GM12878 (cell line): Measurements from ENCODE around the gene DUSP10. TPM values are rescaled to one million over a fixed set of nuclear protein-coding genes. Genes with fewer than 3 reads are reported as not detected.

Source experiments
- ATAC-seq: fragments of 200-7000 bp; cut with Tn5 transposase; 3 replicates; pipeline ENCODE4 v1.9.1; 2020; ENCODE audit warnings: mild to moderate bottlenecking, moderate library complexity
- BruUV-seq: library from RNA; stranded (reverse); fragments of 400-500 nt; replicated peaks from 2 replicates; lab custom pipeline; 2021; lab: Mats Ljungman, UMichigan
- CTCF ChIA-PET: fragments of 300-600 bp; sonication (Branson Sonifier 250); formaldehyde crosslinking; extraction: SDS; loops from one replicate; lab custom pipeline; 2021; ENCODE audit warnings: inconsistent platforms; lab: Yijun Ruan, JAX
- POLR2A ChIA-PET: fragments of 350-600 bp; formaldehyde crosslinking; extraction: SDS; loops from one replicate; lab custom pipeline; 2021; ENCODE audit warnings: inconsistent platforms; lab: Charles Lee
- RAD21 ChIA-PET: fragments of 300-600 bp; sonication (Branson Sonifier 250); formaldehyde crosslinking; loops from one replicate; lab custom pipeline; 2023; ENCODE audit warnings: antibody characterized with exemption; ENCODE audit not compliant: unreplicated experiment; lab: Charles Lee
- SMC1A ChIA-PET: fragments of 300-600 bp; sonication (Branson Sonifier 250); formaldehyde crosslinking; loops from one replicate; lab custom pipeline; 2023; ENCODE audit not compliant: unreplicated experiment, uncharacterized antibody; lab: Charles Lee
- DNase-seq: peaks from one replicate; pipeline ENCODE4 v3.0.0-alpha.2; 2011; ENCODE audit warnings: low read depth, low spot score
- FAIRE-seq: peaks from 3 replicates; lab custom pipeline; 2011; peaks lifted over from hg19 to GRCh38; lab: Jason Lieb, UNC
- H2AFZ ChIP-seq: 2 replicates; pipeline ENCODE4 v1.6.0; 2011; ENCODE audit warnings: low read depth, low read length, control low read depth; ENCODE audit not compliant: control insufficient read depth
- H3K27ac ChIP-seq: 2 replicates; pipeline ENCODE4 v1.5.1; 2011; ENCODE audit warnings: control low read depth; ENCODE audit not compliant: control insufficient read depth, insufficient read depth
- H3K27me3 ChIP-seq, 2 experiments: replicated peaks in 1 of 2; 2 replicates each; pipeline versions ENCODE4 v1.6.0 to v1.6.1; 2011; ENCODE audit warnings: low read length in 1 of 2; ENCODE audit not compliant: control insufficient read depth in 2 of 2, insufficient read depth in 2 of 2
- H3K36me3 ChIP-seq, 2 experiments: 2 replicates each; pipeline ENCODE4 v1.5.1; 2011; ENCODE audit warnings: low read length in 1 of 2; ENCODE audit not compliant: control insufficient read depth in 2 of 2, insufficient read depth in 2 of 2
- H3K4me1 ChIP-seq: 2 replicates; pipeline ENCODE4 v1.6.1; 2011; ENCODE audit warnings: mild to moderate bottlenecking, low read length, moderate library complexity, mixed read lengths; ENCODE audit not compliant: control insufficient read depth, insufficient read depth
- H3K4me2 ChIP-seq: 2 replicates; pipeline ENCODE4 v1.6.0; 2011; ENCODE audit warnings: control low read depth; ENCODE audit not compliant: control insufficient read depth, insufficient read depth
- H3K4me3 ChIP-seq: fragments of 200-600 bp; sonication (generic); 2 replicates; pipeline ENCODE4 v1.5.1; 2016
- H3K79me2 ChIP-seq: 2 replicates; pipeline ENCODE4 v1.6.0; 2011; ENCODE audit warnings: low read length; ENCODE audit not compliant: control insufficient read depth, insufficient read depth
- H3K9ac ChIP-seq: 2 replicates; pipeline ENCODE4 v1.8.0; 2011; ENCODE audit warnings: low read length, control low read depth, mixed read lengths; ENCODE audit not compliant: control insufficient read depth, insufficient read depth
- H3K9me3 ChIP-seq: replicated peaks from 3 replicates; pipeline ENCODE4 v1.5.1; 2011; ENCODE audit warnings: mild to moderate bottlenecking, low read length; ENCODE audit not compliant: control insufficient read depth, insufficient read depth
- H4K20me1 ChIP-seq: 2 replicates; pipeline ENCODE4 v1.6.0; 2011; ENCODE audit not compliant: control insufficient read depth, insufficient read depth
- PBX3 ChIP-seq: IDR thresholded peaks from 2 replicates; pipeline ENCODE4 v1.6.1; 2011; ENCODE audit warnings: mild to moderate bottlenecking, low read depth, low read length, moderate library complexity; ENCODE audit not compliant: insufficient replicate concordance
- RCOR1 ChIP-seq: conservative IDR thresholded peaks from 2 replicates; pipeline ENCODE4 v1.6.1; 2012; ENCODE audit warnings: low read depth, low read length, improper control_type of control experiment
- SMARCA5 ChIP-seq: fragments of 450-650 bp; IDR thresholded peaks from 2 replicates; pipeline ENCODE4 v1.6.1; 2017; ENCODE audit warnings: mild to moderate bottlenecking
- ZBED1 ChIP-seq: IDR thresholded peaks from 2 replicates; pipeline ENCODE4 v1.6.1; 2016; ENCODE audit warnings: borderline replicate concordance
- WGBS: methylation state at CpG from one replicate; pipeline ENCODE4 v1.1.6; 2016; ENCODE audit warnings: low lambda C conversion rate; ENCODE audit not compliant: insufficient replicate concordance, insufficient coverage; ENCODE audit errors: missing lambda C conversion rate; 5-methylcytosine and 5-hydroxymethylcytosine counted together
- in situ Hi-C: fragments of 300-500 bp; cut with MboI; formaldehyde crosslinking; loops from 9 replicates; pipeline ENCODE4 v1.14.3; 2018; ENCODE audit warnings: mixed read lengths
- intact Hi-C: fragments of 100-400 bp; cut with micrococcal nuclease; formaldehyde crosslinking; loops from one replicate; pipeline ENCODE4 v1.14.2; 2022; ENCODE audit not compliant: unreplicated experiment
- polyA plus RNA-seq, 11 experiments: library from polyadenylated mRNA; depleted of rRNA in 4 of 11; unstranded in 6 of 11; stranded (reverse) in 5 of 11; fragments of >200 nt; fragmentation: Nextera tagmentation in 4 of 11; fragmentation: Illumina TruSeq in 1 of 11; extraction: Ambion mirVana in 4 of 11; extraction: Trizol in 1 of 11; gene quantifications; 1 replicate in 1 of 11; 2 replicates in 10 of 11; pipeline versions ENCODE4 v1.2.1 to v1.2.3, GENCODE V29; 2011 to 2016; ENCODE audit warnings: inconsistent platforms in 2 of 11, missing spikeins in 2 of 11, low read depth in 1 of 11
- total RNA-seq, 4 experiments: library from RNA; depleted of rRNA in 3 of 4; stranded (reverse); fragments of >200 nt in 3 of 4; fragmentation: Illumina TruSeq in 1 of 4; extraction: Trizol in 1 of 4; gene quantifications; 2 replicates each; pipeline versions ENCODE4 v1.2.1 to v1.2.3, GENCODE V29; 2013 to 2021

The DUSP10 gene
- total and polyA plus RNA-seq, 10 of the 15 experiments (the other 5 are each of a cell fraction or from before 2014, with no cell fraction given), result 20.3 to 38.4 (median 27.8) TPM

- peak; percentile 17 for TF ChIP-seq PBX3
Measured at GRCh38 chr1:221756830-221757551, 15.1 kb upstream of the DUSP10 start (continued).

GRCh38 chr1:221753828-221754188 is 11.9 kb upstream of the DUSP10 start:
- POLR2A ChIA-PET, result interaction anchor here (13.1 kb wide), 1 partner anchor 20 kb away, joined by 203 read pairs; no protein-coding TSS in a partner anchor
- H3K79me2 ChIP-seq, result peaks cover 3% of the 10 kb centered on the region; the same call in 1 of the 2 replicates
- peaks cover 33% of the 10 kb centered on the region for H3K9me3 ChIP-seq
- in situ Hi-C loops, result loop anchor here (5.0 kb wide), 1 partner anchor 83 kb away; no protein-coding TSS in a partner anchor
- peaks cover 49% of the 10 kb centered on the region for H3K4me1 ChIP-seq
- TF ChIP-seq SMARCA5, result peak; percentile 81; the same call in 1 of the 2 replicates
- TF ChIP-seq RCOR1, result no peak
- no peak for TF ChIP-seq ZBED1
- DNase-seq (no peak), FAIRE-seq (no peak), ATAC-seq (peak; percentile 58)
- 0 out of 2 replicates have a peak overlapping the region, but pooled peaks have one; percentile 40 for H3K4me2 ChIP-seq
- H3K27ac ChIP-seq, result peak overlapping the region; percentile 73
- H3K27me3 ChIP-seq, result no peaks in the 10 kb centered on the region
- RAD21 ChIA-PET, result interaction anchor here (2.8 to 12.4 kb wide), 3 partner anchors 11 to 85 kb away, joined by 11 to 393 read pairs (median 189); partner anchors contain the start of gene DUSP10
- H3K36me3 ChIP-seq, result no peaks in the 10 kb centered on the region
- no peak overlapping the region for H2AFZ ChIP-seq
- no peak overlapping the region for H3K9ac ChIP-seq
- BruUV-seq, result no TSS peak
- CTCF ChIA-PET, result interaction anchor here (2.0 to 12.2 kb wide), 3 partner anchors 10 to 24 kb away, joined by 5 to 153 read pairs (median 11); partner anchors contain the start of gene DUSP10
- no peak overlapping the region for H3K4me3 ChIP-seq
- intact Hi-C loops, result loop anchor here (1.0 kb wide), 3 partner anchors 11 to 40 kb away; no protein-coding TSS in a partner anchor
- H4K20me1 ChIP-seq, result no peaks in the 10 kb centered on the region
- SMC1A ChIA-PET, result interaction anchor here (0.8 to 13.2 kb wide), 3 partner anchors 12 to 210 kb away, joined by 3 to 510 read pairs (median 211); partner anchors contain the start of gene DUSP10
- WGBS, result 0% methylated on average over 1 of the region's 1 CpG
